Vagina (tissue), 2 donors: ENCODE results near the gene C12orf43.

Experiments used
- CTCF ChIP-seq, 3 experiments: fragments of 450-650 bp in 2 of 3; fragments of 200-600 bp in 1 of 3; sonication (generic) in 1 of 3; IDR thresholded peaks; one replicate each; pipeline ENCODE4 v1.5.1; 2017 to 2019; ENCODE audit warnings: antibody characterized with exemption in 3 of 3, mild to moderate bottlenecking in 2 of 3, moderate library complexity in 2 of 3
- POLR2A ChIP-seq, 2 donors: fragments of 450-650 bp; IDR thresholded peaks; one replicate each; pipeline ENCODE4 v1.6.1; 2017; ENCODE audit warnings: antibody characterized with exemption in 2 of 2, mild to moderate bottlenecking in 2 of 2, moderate library complexity in 2 of 2
- POLR2AphosphoS5 ChIP-seq, 2 donors: sonication (generic); formaldehyde crosslinking; IDR thresholded peaks; one replicate each; pipeline ENCODE4 v1.9.0; 2017; ENCODE audit warnings: antibody characterized with exemption in 2 of 2, mild to moderate bottlenecking in 2 of 2, low read depth in 1 of 2; ENCODE audit not compliant: insufficient read depth in 1 of 2

GRCh38 chr12:121050725-121051124, 34.4 kb upstream of the C12orf43 start:
- TF ChIP-seq CTCF (IDR thresholded peaks at IDR 0.05) (no peak), POLR2A (IDR thresholded peaks at IDR 0.05) (no peak), POLR2AphosphoS5 (IDR thresholded peaks at IDR 0.05; ENCODE audit: insufficient read depth in 1 of 2, low read depth in 1 of 2) (no peak)
